Pancreas (tissue), 10 donors: Measurements from ENCODE around the gene RAPGEF6. TPM values are rescaled to one million over a fixed set of nuclear protein-coding genes. Genes with fewer than 3 reads are reported as not detected.

ENCODE experiments used
- ATAC-seq, 4 donors: fragments of 200-7000 bp; cut with Tn5 transposase; one replicate each; pipeline versions ENCODE4 v1.8.0 to v1.9.1; 2020; ENCODE audit warnings: mild to moderate bottlenecking in 4 of 4, moderate library complexity in 4 of 4
- DNase-seq, 6 donors: peaks; one replicate each; pipeline ENCODE4 v3.0.0-alpha.2; 2020
- FAIRE-seq: peaks from 2 replicates; lab custom pipeline; 2012; peaks lifted over from hg19 to GRCh38; lab: Jason Lieb, UNC
- H3K27ac ChIP-seq, 4 donors: fragments of 200-600 bp; sonication (generic); 1 replicate in 3 of 4; 2 replicates in 1 of 4; pipeline versions ENCODE4 v1.5.0 to v1.8.0; 2020
- H3K27me3 ChIP-seq, 4 donors: fragments of 200-600 bp; one replicate each; pipeline ENCODE4 v1.8.0; 2021
- H3K36me3 ChIP-seq, 3 donors: fragments of 200-600 bp; sonication (generic) in 1 of 3; one replicate each; pipeline versions ENCODE4 v1.5.0 to v1.8.0; 2020 to 2021
- H3K4me1 ChIP-seq, 3 donors: fragments of 200-600 bp; one replicate each; pipeline ENCODE4 v1.8.0; 2021
- H3K4me3 ChIP-seq, 4 donors: fragments of 200-600 bp; sonication (generic) in 2 of 4; one replicate each; pipeline versions ENCODE4 v1.5.0 to v1.8.0; 2020 to 2021
- H3K9me3 ChIP-seq, 4 donors: fragments of 200-600 bp; one replicate each; pipeline ENCODE4 v1.8.0; 2021
- WGBS, 2 donors: extraction: QIAGEN DNeasy Blood & Tissue Kit; methylation state at CpG; one replicate each; pipeline ENCODE4 v1.1.7; 2013; 5-methylcytosine and 5-hydroxymethylcytosine counted together
- intact Hi-C, 3 donors: fragments of 100-400 bp; cut with DNase I; formaldehyde crosslinking; loops; one replicate each; pipeline versions ENCODE4 v1.11.1 to v1.14.2; 2022
- polyA plus RNA-seq, 2 donors: library from polyadenylated mRNA; stranded (reverse); fragments of 200-250 nt; gene quantifications; one replicate each; pipeline ENCODE4 v1.2.3, GENCODE V29; 2013
- total RNA-seq, 6 donors: library from RNA; stranded (reverse); fragmentation: NEBNext Ultra II Directional in 4 of 6; extraction: Animal tissue kit (Norgen Biotek cat#: 25700) in 4 of 6; gene quantifications; one replicate each; pipeline versions ENCODE4 v1.2.1 to v1.2.4, GENCODE V29; 2021 to 2023
- TF ChIP-seq, protein P1 (sequence below), 4 donors: fragments of 200-600 bp; sonication (generic) in 3 of 4; IDR thresholded peaks; one replicate each; pipeline versions ENCODE4 v1.5.0 to v1.8.0; 2021; ENCODE audit warnings: antibody characterized with exemption in 4 of 4
- donor health status: healthy with polysubstance abuse.
- donor health status: DM: no; HTN: no; CAD: no; lungs with moderate emphysema.
- donor health status: DM: no; HTN: no; CAD: no.
- donor health status: control.
- donor health status: control.
- donor health status: Bipolar disorder and iron deficiency.
- donor health status: DM: yes; HTN: yes; CAD: no.
- donor health status: DM: no; HTN: no; CAD: no.
- donor health status: DM: no; HTN: no; CAD: no.
- donor health status: DM: yes; HTN: yes; CAD: no.

RAPGEF6 gene
- total and polyA plus RNA-seq, 8 donors: 1.7 to 13.2 (median 6.7) TPM

DNA sequence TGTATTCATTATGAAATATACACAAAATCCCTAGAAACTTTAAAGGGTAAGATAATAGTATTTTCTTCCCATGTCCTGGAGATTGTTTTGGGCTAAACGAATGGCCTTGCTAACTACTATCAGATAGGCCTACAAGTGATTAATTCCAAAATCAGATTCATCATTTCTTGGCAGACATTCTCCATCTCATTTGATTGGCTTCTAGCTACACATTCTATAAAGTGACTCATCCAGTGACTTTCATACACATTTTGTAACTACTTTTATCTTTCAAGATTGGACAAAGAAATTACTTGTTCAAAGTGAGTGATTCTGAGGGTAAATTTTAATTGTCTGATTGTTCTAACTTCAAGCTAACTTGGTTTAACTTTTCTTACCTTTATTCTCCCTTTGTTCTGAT lies 93.3 kb downstream of the RAPGEF6 start:
- Histone ChIP-seq H3K9me3 (no peaks in the 10 kb centered on the region), H3K27ac (no peak overlapping the region), H3K27me3 (no peaks in the 10 kb centered on the region), H3K4me1 (no peaks in the 10 kb centered on the region), H3K36me3 (no peaks in the 10 kb centered on the region), H3K4me3 (no peak overlapping the region)
- no peak for DNase-seq
- no peak for ATAC-seq
- 79 to 83% methylated on average over 1 of the region's 1 CpG for WGBS, 2 donors
- intact Hi-C loops: no loop called here
- no peak for FAIRE-seq
- TF ChIP-seq, protein P1, sequence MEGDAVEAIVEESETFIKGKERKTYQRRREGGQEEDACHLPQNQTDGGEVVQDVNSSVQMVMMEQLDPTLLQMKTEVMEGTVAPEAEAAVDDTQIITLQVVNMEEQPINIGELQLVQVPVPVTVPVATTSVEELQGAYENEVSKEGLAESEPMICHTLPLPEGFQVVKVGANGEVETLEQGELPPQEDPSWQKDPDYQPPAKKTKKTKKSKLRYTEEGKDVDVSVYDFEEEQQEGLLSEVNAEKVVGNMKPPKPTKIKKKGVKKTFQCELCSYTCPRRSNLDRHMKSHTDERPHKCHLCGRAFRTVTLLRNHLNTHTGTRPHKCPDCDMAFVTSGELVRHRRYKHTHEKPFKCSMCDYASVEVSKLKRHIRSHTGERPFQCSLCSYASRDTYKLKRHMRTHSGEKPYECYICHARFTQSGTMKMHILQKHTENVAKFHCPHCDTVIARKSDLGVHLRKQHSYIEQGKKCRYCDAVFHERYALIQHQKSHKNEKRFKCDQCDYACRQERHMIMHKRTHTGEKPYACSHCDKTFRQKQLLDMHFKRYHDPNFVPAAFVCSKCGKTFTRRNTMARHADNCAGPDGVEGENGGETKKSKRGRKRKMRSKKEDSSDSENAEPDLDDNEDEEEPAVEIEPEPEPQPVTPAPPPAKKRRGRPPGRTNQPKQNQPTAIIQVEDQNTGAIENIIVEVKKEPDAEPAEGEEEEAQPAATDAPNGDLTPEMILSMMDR (IDR thresholded peaks at IDR 0.05): no peak

DNA sequence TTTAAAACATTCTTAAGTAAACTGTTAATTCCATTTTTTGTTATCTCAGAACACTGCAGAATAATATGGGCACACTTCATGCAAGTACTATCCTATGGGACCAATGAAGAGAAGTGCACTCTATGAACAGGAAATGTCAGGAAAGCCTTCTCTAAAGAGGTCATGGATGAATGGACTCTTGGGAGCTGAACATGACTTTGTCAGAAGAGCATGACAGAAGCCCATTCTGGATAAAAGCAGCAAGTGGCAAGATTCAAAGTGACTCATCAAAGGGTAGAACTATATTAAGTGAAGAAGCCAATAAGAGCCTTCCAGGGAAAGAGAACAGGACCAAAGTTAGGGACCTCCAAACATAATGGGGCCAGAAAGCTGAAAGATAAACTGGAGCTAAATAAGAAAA lies 94.0 kb downstream of the RAPGEF6 start:
- Histone ChIP-seq H3K36me3 (no peaks in the 10 kb centered on the region), H3K4me3 (no peak overlapping the region), H3K27me3 (no peaks in the 10 kb centered on the region), H3K27ac (no peak overlapping the region), H3K4me1 (no peaks in the 10 kb centered on the region), H3K9me3 (no peaks in the 10 kb centered on the region)
- no peak for FAIRE-seq
- TF ChIP-seq, protein P1 (IDR thresholded peaks at IDR 0.05): no peak
- ATAC-seq: no peak
- no peak for DNase-seq
- intact Hi-C loops: no loop called here

DNA sequence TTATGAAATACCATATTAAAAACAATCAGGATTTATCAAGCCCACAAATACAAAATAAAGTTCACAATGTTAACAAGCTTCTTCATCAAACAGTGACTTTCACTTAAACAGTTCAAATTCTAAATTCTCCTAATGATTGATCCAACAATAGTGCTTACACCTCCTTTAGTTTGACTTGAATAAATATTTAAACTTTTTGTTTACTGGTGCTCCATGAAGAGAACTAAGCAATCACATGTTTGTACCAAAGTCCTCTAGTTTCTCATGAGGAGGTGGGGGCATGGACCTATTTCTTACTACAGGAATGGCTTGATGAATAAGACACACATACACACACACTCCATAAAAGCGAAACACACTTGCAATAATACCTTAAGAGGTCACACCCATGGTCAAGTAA lies 95.8 kb downstream of the RAPGEF6 start:
- no peaks in the 10 kb centered on the region for H3K27me3 ChIP-seq
- H3K36me3 ChIP-seq: no peaks in the 10 kb centered on the region
- no peak for ATAC-seq
- no peaks in the 10 kb centered on the region for H3K9me3 ChIP-seq
- no peak overlapping the region for H3K27ac ChIP-seq
- intact Hi-C loops: no loop called here
- WGBS, 2 donors: 97% methylated on average over 1 of the region's 1 CpG
- FAIRE-seq: no peak
- TF ChIP-seq, protein P1 (IDR thresholded peaks at IDR 0.05): no peak
- no peak for DNase-seq
- H3K4me3 ChIP-seq: no peak overlapping the region
- H3K4me1 ChIP-seq: no peaks in the 10 kb centered on the region

DNA sequence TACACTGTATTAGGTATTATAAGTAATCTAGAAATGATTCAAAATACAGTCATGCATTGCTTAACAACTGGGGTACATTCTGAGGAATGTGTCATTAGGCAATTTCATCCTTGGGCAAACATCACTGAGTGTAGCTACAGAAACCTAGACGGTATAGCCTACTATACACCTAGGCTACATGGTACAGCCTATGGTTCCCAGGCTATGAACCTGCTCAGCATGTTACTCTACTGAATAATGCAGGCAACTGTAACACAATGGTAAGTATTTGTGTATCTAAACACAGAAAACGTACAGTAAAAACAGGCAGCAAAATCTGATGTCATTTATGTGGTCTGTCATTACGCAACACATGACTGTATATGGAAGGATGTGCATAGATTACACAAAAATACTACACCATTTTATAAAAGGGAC lies 96.8 kb downstream of the RAPGEF6 start:
- TF ChIP-seq, protein P1 (IDR thresholded peaks at IDR 0.05): no peak
- H3K9me3 ChIP-seq: no peaks in the 10 kb centered on the region
- FAIRE-seq (no peak), ATAC-seq (no peak), DNase-seq (no peak)
- H3K4me3 ChIP-seq: no peak overlapping the region
- H3K36me3 ChIP-seq: no peaks in the 10 kb centered on the region
- no peaks in the 10 kb centered on the region for H3K4me1 ChIP-seq
- H3K27me3 ChIP-seq: no peaks in the 10 kb centered on the region
- WGBS, 2 donors: 87 to 88% methylated on average over 3 of the region's 3 CpGs
- H3K27ac ChIP-seq: no peak overlapping the region
- intact Hi-C loops: no loop called here

DNA sequence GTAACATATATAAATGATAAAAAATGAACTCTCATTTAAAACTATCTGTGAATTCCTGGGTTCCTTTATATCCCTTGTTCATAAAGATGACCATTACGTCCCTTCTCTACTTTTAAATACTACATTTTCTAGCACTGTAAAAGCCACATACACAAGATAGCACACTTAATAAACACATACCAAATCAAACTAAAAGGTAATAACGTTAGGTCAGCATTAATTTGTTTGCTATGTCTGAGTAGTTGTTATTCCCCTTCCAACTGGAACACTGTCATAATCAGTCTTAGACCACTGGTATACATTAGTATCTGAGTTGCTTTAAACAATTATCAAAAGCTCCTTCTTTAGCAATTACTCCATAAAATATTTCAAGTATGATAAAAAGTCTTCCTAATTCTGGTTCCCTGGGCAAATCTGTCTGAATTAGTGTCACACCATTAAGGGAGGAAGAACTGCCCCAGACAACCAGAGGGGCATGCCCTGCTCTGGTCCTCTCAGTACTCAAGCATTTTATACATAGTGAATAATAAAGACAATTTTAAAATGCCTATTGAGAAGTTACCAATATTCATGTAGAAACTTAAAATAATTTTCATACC lies 98.1 kb downstream of the RAPGEF6 start:
- TF ChIP-seq, protein P1 (IDR thresholded peaks at IDR 0.05): no peak
- ATAC-seq: no peak
- no peak overlapping the region for H3K27ac ChIP-seq

More for the DNA sequence above, 98.1 kb downstream of the RAPGEF6 start:
- DNase-seq (no peak), FAIRE-seq (no peak)
- no peaks in the 10 kb centered on the region for H3K27me3 ChIP-seq
- no peaks in the 10 kb centered on the region for H3K9me3 ChIP-seq
- H3K4me1 ChIP-seq: no peaks in the 10 kb centered on the region
- no peak overlapping the region for H3K4me3 ChIP-seq
- WGBS, 2 donors: 71 to 84% methylated on average over 2 of the region's 2 CpGs
- no peaks in the 10 kb centered on the region for H3K36me3 ChIP-seq
- intact Hi-C loops: no loop called here
